ENCODE measurements around the gene MSL3B.
A peak's percentile ranks its signal among the peaks of the same experiment; 100 is the strongest.

The MSL3B gene

GRCh38 chr2:233838251-233838650, 29.9 kb downstream of the MSL3B start:
- in situ Hi-C loops (cut with MboI; ENCODE audit: low pct_unique_long_range_greater_than_20kb, low sequenced_read_pairs, unreplicated experiment) = no loop called here
- DNase-seq (ENCODE audit: low spot score) = no peak
- no peak for TF ChIP-seq CTCF (IDR thresholded peaks at IDR 0.05; ENCODE audit: extremely low read depth, insufficient read depth, missing control alignments)

- in situ Hi-C loops (cut with MboI; ENCODE audit: low pct_unique_long_range_greater_than_20kb, low sequenced_read_pairs, unreplicated experiment) = no loop called here
- no peak for TF ChIP-seq CTCF (IDR thresholded peaks at IDR 0.05; ENCODE audit: extremely low read depth, insufficient read depth, missing control alignments)
- no peak for DNase-seq (ENCODE audit: low spot score)
These were observed 30.4 kb downstream of the MSL3B start for GRCh38 chr2:233837694-233838229.

- in situ Hi-C loops (cut with MboI; ENCODE audit: low pct_unique_long_range_greater_than_20kb, low sequenced_read_pairs, unreplicated experiment) = no loop called here
- TF ChIP-seq CTCF (IDR thresholded peaks at IDR 0.05; ENCODE audit: extremely low read depth, insufficient read depth, missing control alignments) = no peak
- DNase-seq (ENCODE audit: low spot score) = no peak
These were observed 31.8 kb downstream of the MSL3B start for GRCh38 chr2:233836359-233836758.

GRCh38 chr2:233835230-233836186, 32.7 kb downstream of the MSL3B start:
- in situ Hi-C loops (cut with MboI; ENCODE audit: low pct_unique_long_range_greater_than_20kb, low sequenced_read_pairs, unreplicated experiment) = no loop called here
- TF ChIP-seq CTCF (IDR thresholded peaks at IDR 0.05; ENCODE audit: extremely low read depth, insufficient read depth, missing control alignments) = no peak
- DNase-seq (ENCODE audit: low spot score) = no peak

GRCh38 chr2:233833345-233833744, 34.8 kb downstream of the MSL3B start:
- no peak for TF ChIP-seq CTCF (IDR thresholded peaks at IDR 0.05; ENCODE audit: extremely low read depth, insufficient read depth, missing control alignments)
- in situ Hi-C loops (cut with MboI; ENCODE audit: low pct_unique_long_range_greater_than_20kb, low sequenced_read_pairs, unreplicated experiment) = no loop called here

GRCh38 chr2:233832869-233833311, 35.3 kb downstream of the MSL3B start:
- TF ChIP-seq CTCF (IDR thresholded peaks at IDR 0.05; ENCODE audit: extremely low read depth, insufficient read depth, missing control alignments) = peak; percentile 30
- in situ Hi-C loops (cut with MboI; ENCODE audit: low pct_unique_long_range_greater_than_20kb, low sequenced_read_pairs, unreplicated experiment) = no loop called here
- DNase-seq (ENCODE audit: low spot score) = peak; percentile 52

More at GRCh38 chr2:233833345-233833744, 34.8 kb downstream of the MSL3B start:
- no peak for DNase-seq (ENCODE audit: low spot score)

All from GM13977 (cell line).